HL-60 (cell line): ENCODE measurements around the gene GAS1.

Experiments used
- CTCF ChIP-seq: IDR thresholded peaks from one replicate; pipeline ENCODE4 v1.5.1; 2011; ENCODE audit warnings: low read length, control low read depth, inconsistent platforms; ENCODE audit not compliant: insufficient read depth
- GABPA ChIP-seq: IDR thresholded peaks from 2 replicates; pipeline ENCODE4 v1.6.1; 2012; ENCODE audit warnings: low read depth
- POLR2AphosphoS5 ChIP-seq: IDR thresholded peaks from 2 replicates; pipeline ENCODE4 v1.6.1; 2012; ENCODE audit warnings: low read depth

- no peak for TF ChIP-seq CTCF
- TF ChIP-seq POLR2AphosphoS5: no peak
- no peak for TF ChIP-seq GABPA
Observed at GRCh38 chr9:86907346-86907745, 40.0 kb downstream of the GAS1 start.
